CD4-positive, alpha-beta T cell treated with Interleukin-12 subunit alpha and Interleukin-12 subunit beta, for 1 hour (primary cell): ENCODE results near the gene B4GALT7.

Experiments used
- DNase-seq: peaks from one replicate; pipeline ENCODE4 v3.0.0-alpha.2; 2020

Gene B4GALT7

DNA sequence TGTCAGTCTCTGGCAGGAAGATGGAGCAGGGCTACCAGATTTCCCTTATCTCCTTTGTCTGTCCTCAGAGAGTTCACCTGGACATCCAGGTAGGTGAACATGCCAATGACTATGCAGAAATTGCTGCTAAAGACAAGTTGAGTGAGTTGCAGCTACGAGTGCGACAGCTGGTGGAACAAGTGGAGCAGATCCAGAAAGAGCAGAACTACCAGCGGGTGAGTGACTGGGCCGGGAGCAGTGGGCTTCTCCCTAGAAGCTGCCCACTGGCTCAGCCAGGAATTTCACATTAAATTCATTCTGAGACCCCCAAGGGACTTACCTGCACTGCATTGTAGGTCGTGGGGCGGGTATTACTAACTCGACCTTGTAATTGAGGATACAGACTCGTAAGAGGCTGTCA lies 5.9 kb upstream of the B4GALT7 start:
- DNase-seq: no peak

DNA sequence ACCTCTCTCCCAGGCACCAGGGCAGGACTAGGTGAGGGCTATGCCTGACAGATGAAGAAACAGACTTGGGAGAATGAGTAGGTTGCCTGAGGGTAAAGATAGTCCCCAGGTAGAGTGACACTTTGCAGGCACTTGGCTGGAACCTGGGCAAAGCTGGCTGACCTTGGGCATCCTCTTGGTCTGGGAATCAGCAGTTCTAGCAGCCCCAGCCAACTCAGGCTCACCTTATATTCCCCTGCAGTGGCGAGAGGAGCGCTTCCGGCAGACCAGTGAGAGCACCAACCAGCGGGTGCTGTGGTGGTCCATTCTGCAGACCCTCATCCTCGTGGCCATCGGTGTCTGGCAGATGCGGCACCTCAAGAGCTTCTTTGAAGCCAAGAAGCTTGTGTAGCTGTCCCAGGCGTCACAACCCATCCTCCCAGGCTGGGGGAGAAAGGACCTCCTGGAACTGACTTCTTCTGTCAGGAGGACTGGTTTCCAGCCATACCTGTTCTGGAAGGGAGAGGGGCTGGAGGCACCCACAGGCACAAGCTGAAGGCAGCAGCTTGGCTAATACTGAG lies 4.8 kb upstream of the B4GALT7 start:
- no peak for DNase-seq

GRCh38 chr5:177595991-177596774 lies 3.7 kb upstream of the B4GALT7 start:
- no peak for DNase-seq

GRCh38 chr5:177596775-177597238 lies 3.1 kb upstream of the B4GALT7 start:
- no peak for DNase-seq

GRCh38 chr5:177598477-177598876 lies 1.5 kb upstream of the B4GALT7 start:
- DNase-seq: no peak

DNA sequence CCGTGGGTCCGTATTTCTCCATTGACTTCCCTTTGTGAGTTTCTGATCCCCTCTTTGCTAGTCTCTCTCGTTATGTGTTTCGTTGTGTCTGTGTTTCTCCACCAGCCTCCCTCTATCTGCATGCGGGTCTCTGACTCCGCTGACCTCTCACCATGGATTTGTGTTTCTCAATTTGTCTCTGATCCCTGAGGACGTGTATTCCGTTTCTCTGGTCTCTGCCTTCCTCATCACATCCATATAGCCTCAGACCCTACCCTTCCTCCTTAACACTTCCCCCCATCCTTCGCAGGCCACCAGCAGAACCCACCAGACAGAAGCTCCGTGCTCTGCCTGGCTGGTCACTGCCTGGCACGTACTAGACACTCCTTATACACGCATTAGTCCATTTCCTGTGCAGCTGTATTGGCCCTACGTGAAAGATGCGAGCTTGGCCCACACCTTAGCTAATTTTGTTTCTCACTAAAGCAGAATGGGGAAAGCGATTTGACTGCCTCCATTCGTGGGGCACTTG lies 631 bp downstream of the B4GALT7 start:
- peak; percentile 9 for DNase-seq

GRCh38 chr5:177601126-177601525 lies 1.2 kb downstream of the B4GALT7 start:
- DNase-seq: no peak

- no peak for DNase-seq
Measured at GRCh38 chr5:177601577-177602457, 1.9 kb downstream of the B4GALT7 start.

DNA sequence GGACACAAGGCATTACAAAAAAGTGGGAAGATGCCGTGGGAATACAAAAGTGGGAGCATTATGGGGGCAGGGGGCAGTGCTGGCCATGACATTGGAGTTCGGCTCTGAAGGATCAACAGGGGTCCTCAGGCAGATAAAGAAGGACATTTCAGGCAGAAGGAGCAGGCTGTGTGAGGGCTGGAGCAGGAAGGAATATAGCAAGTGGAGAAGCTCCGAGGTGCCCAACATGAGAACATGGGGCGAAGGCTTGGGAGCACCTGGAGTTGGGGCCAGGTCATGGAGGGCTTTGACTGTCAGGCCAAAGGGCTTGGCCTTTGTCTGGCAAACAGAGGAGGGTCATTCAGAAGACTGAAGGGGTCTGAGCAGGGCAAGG lies 2.5 kb downstream of the B4GALT7 start:
- no peak for DNase-seq

DNA sequence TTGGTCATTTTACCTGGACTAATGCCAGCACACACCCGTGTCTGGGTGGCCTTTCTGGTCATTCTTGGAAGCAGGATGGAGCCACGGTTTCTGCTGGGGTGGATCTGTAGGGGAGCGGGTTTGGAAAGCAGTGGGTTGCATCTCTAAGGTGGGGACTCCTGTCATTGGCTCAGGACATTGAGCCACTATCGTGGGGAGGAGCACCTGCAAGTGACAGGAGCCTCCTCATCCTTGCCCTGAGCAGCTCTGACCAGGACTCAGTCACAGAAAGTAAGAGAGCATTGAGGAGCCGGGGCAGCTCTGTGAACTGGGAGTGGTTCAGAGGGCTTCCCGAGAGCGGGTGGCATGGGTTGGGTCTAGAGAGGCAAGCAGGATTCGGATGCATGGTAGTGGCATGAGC lies 3.7 kb downstream of the B4GALT7 start:
- DNase-seq: no peak

- DNase-seq: no peak
Measured at GRCh38 chr5:177604116-177604521, 4.2 kb downstream of the B4GALT7 start.

- no peak for DNase-seq
Measured at GRCh38 chr5:177604656-177605055, 4.7 kb downstream of the B4GALT7 start.

DNA sequence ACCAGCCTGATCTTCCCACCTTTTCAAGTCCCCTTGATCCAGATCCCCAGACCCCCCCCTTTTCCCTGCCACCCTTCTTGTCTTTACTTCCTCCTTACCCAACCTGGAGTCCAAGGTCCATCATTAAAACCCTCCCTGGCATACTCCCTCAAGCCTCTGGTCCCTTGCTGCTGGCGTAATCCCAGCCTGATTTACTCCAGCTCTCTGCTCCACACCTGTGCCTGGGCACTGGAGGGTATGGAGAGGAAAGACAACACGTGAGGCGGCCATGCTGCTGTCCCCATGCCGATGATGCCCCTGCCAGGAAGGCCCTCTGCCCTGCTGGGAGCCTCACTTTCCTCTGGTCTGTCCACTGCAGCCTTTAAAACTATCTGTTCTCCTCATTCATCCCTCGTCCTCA lies 5.1 kb downstream of the B4GALT7 start:
- no peak for DNase-seq

GRCh38 chr5:177605667-177606066 lies 5.7 kb downstream of the B4GALT7 start:
- no peak for DNase-seq

GRCh38 chr5:177606071-177607051 lies 6.4 kb downstream of the B4GALT7 start:
- no peak for DNase-seq

- DNase-seq: no peak
Measured at GRCh38 chr5:177607115-177607451, 7.2 kb downstream of the B4GALT7 start.

GRCh38 chr5:177607452-177608192 lies 7.7 kb downstream of the B4GALT7 start:
- peak; percentile 66 for DNase-seq

GRCh38 chr5:177608243-177609075 lies 8.5 kb downstream of the B4GALT7 start:
- no peak for DNase-seq

DNA sequence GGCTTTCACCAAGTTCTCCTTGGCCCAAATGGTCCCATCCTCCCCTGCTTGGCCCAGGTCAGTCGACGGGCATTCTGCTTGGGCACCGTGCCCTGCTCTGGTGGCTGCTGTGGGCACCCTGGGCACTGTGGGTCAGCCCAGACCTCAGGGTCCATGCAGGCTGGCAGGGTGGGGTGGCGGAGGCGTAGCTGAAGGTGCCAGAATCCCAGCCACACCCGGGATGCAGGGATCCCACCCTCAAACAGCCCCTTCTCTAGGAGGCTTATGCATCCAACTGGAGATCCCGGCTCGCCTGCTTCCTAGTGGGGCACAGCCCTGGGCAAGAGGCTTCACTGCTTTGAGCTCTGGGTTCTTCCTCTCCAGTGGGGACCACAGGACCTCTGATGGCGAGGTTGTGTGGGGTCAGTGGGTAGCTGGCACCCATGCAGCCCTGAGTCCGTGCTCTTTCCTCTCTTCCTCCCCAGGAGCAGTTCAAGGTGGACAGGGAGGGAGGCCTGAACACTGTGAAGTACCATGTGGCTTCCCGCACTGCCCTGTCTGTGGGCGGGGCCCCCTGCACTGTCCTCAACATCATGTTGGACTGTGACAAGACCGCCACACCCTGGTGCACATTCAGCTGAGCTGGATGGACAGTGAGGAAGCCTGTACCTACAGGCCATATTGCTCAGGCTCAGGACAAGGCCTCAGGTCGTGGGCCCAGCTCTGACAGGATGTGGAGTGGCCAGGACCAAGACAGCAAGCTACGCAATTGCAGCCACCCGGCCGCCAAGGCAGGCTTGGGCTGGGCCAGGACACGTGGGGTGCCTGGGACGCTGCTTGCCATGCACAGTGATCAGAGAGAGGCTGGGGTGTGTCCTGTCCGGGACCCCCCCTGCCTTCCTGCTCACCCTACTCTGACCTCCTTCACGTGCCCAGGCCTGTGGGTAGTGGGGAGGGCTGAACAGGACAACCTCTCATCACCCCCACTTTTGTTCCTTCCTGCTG lies 9.4 kb downstream of the B4GALT7 start:
- no peak for DNase-seq
